Stimulated activated CD4-positive, alpha-beta T cell treated with anti-CD3 and anti-CD28 coated beads, Interleukin-12 subunit alpha, Interleukin-12 subunit beta, amount 100 ng/mL, for 4 hours (primary cell): ENCODE results near the gene TMEFF1.

Experiments used
- DNase-seq: peaks from one replicate; pipeline ENCODE4 v3.0.0-alpha.2; 2020

TMEFF1 gene

DNA sequence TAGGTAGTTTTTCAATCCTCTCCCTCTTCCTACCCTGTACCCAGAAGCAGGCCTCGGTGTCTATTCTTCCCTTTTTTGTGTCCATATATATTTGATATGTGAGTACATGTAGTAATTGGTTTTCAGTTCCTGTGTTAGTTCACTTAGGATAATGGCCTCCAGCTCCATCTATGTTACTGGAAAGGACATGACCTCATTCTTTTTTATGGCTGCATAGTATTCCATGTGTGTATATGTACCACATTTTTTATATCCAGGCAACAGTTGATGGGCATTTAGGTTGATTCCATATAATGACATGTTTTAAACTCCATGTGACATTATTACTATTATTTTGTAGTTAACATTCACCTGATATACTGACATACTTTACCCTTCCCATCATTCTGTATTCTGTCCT lies 154.0 kb downstream of the TMEFF1 start:
- no peak for DNase-seq
